Activated naive CD8-positive, alpha-beta T cell treated with anti-CD3 and anti-CD28 coated beads, Interleukin-2, amount 10 ng/mL, durations not matched to agents 7 days and 5 days (primary cell): Measurements from ENCODE around the gene SLC23A1. TPM values are rescaled to one million over a fixed set of nuclear protein-coding genes. Genes with fewer than 3 reads are reported as not detected.

Source experiments
- ATAC-seq: fragments of 150-1000 bp; cut with Tn5 transposase; one replicate; pipeline ENCODE4 v1.10.0; 2021; ENCODE audit warnings: low read depth, moderate library complexity
- POLR2A ChIA-PET: fragments of 350-600 bp; sonication (Branson Sonifier 250); formaldehyde crosslinking; loops from one replicate; lab custom pipeline; 2021; ENCODE audit warnings: antibody characterized with exemption; lab: Charles Lee
- DNase-seq: peaks from one replicate; pipeline ENCODE4 v3.0.0; 2021
- H3K27ac Mint-ChIP-seq: one replicate; pipeline ENCODE4 v1.8.0; 2022; ENCODE audit warnings: mild to moderate bottlenecking, mixed read lengths
- H3K27me3 Mint-ChIP-seq: one replicate; pipeline ENCODE4 v1.8.0; 2022; ENCODE audit warnings: mild to moderate bottlenecking, moderate library complexity, mixed read lengths
- H3K36me3 Mint-ChIP-seq: one replicate; pipeline ENCODE4 v1.8.0; 2021; ENCODE audit warnings: mild to moderate bottlenecking, mixed read lengths
- H3K4me1 Mint-ChIP-seq: one replicate; pipeline ENCODE4 v1.8.0; 2021; ENCODE audit warnings: mixed read lengths
- H3K4me3 Mint-ChIP-seq: one replicate; pipeline ENCODE4 v1.8.0; 2022; ENCODE audit warnings: mild to moderate bottlenecking, moderate library complexity, mixed read lengths
- H3K9me3 Mint-ChIP-seq: one replicate; pipeline ENCODE4 v1.8.0; 2021; ENCODE audit warnings: mixed read lengths
- total RNA-seq, 2 experiments: library from RNA; stranded (reverse); gene quantifications; one replicate each; pipeline ENCODE4 v1.2.3, GENCODE V29; 2021

Gene SLC23A1
- total RNA-seq, 2 experiments from 2014 or later = 1.3 to 1.8 TPM

GRCh38 chr5:139402561-139403158 lies 19.6 kb upstream of the SLC23A1 start:
- H3K36me3 Mint-ChIP-seq = peaks cover 8% of the 10 kb centered on the region

GRCh38 chr5:139401546-139401945 lies 18.4 kb upstream of the SLC23A1 start:
- no peaks in the 10 kb centered on the region for H3K27me3 Mint-ChIP-seq
- H3K27ac Mint-ChIP-seq = no peak overlapping the region
- no peak for ATAC-seq
- no peak overlapping the region for H3K4me3 Mint-ChIP-seq
- DNase-seq = no peak
- H3K9me3 Mint-ChIP-seq = no peaks in the 10 kb centered on the region
- peaks cover 35% of the 10 kb centered on the region for H3K4me1 Mint-ChIP-seq
- H3K36me3 Mint-ChIP-seq = peaks cover 11% of the 10 kb centered on the region
- POLR2A ChIA-PET = interaction anchor here (1.3 to 4.6 kb wide), 2 partner anchors 8 to 11 kb away, joined by 5 to 28 read pairs; partner anchors contain the start of gene MZB1

More at GRCh38 chr5:139402561-139403158, 19.6 kb upstream of the SLC23A1 start:
- ATAC-seq (no peak), DNase-seq (no peak)
- H3K4me3 Mint-ChIP-seq = peak overlapping the region; percentile 96
- POLR2A ChIA-PET = interaction anchor here (1.2 to 4.6 kb wide), 5 partner anchors 10 to 158 kb away, joined by 3 to 28 read pairs (median 4); partner anchors contain the start of genes MZB1 and UBE2D2
- H3K9me3 Mint-ChIP-seq = no peaks in the 10 kb centered on the region
- peak overlapping the region; percentile 100 for H3K27ac Mint-ChIP-seq
- no peaks in the 10 kb centered on the region for H3K27me3 Mint-ChIP-seq
- peaks cover 32% of the 10 kb centered on the region for H3K4me1 Mint-ChIP-seq

- no peak for ATAC-seq
- Mint-ChIP-seq H3K4me1 (peaks cover 43% of the 10 kb centered on the region), H3K4me3 (no peak overlapping the region), H3K27ac (no peak overlapping the region), H3K27me3 (no peaks in the 10 kb centered on the region), H3K36me3 (peaks cover 16% of the 10 kb centered on the region), H3K9me3 (no peaks in the 10 kb centered on the region)
- DNase-seq = no peak
- POLR2A ChIA-PET = interaction anchor here (1.1 to 1.9 kb wide), 2 partner anchors 9 to 16 kb away, joined by 3 to 7 read pairs; partner anchors contain the start of gene MZB1
Observed at GRCh38 chr5:139399501-139400121, 16.5 kb upstream of the SLC23A1 start.

- H3K4me3 Mint-ChIP-seq = no peak overlapping the region
- ATAC-seq (no peak), DNase-seq (no peak)
- peaks cover 16% of the 10 kb centered on the region for H3K36me3 Mint-ChIP-seq
- peaks cover 31% of the 10 kb centered on the region for H3K4me1 Mint-ChIP-seq
- no peaks in the 10 kb centered on the region for H3K9me3 Mint-ChIP-seq
- POLR2A ChIA-PET = interaction anchor here (0.7 kb wide), 1 partner anchor 207 kb away, joined by 3 read pairs; no protein-coding TSS in a partner anchor
- no peak overlapping the region for H3K27ac Mint-ChIP-seq
- no peaks in the 10 kb centered on the region for H3K27me3 Mint-ChIP-seq
Observed at GRCh38 chr5:139397921-139398320, 14.8 kb upstream of the SLC23A1 start.

- peaks cover 17% of the 10 kb centered on the region for H3K36me3 Mint-ChIP-seq
- no peak overlapping the region for H3K4me3 Mint-ChIP-seq
- no peak overlapping the region for H3K27ac Mint-ChIP-seq
- no peak for DNase-seq
- POLR2A ChIA-PET = interaction anchor here (0.8 to 1.2 kb wide), 3 partner anchors 15 to 97 kb away, joined by 3 read pairs; partner anchors contain the start of gene STING1
- H3K9me3 Mint-ChIP-seq = no peaks in the 10 kb centered on the region
- no peaks in the 10 kb centered on the region for H3K27me3 Mint-ChIP-seq
- ATAC-seq = no peak
- H3K4me1 Mint-ChIP-seq = peaks cover 27% of the 10 kb centered on the region
Observed at GRCh38 chr5:139396691-139397090, 13.6 kb upstream of the SLC23A1 start.

GRCh38 chr5:139395844-139396640 lies 12.9 kb upstream of the SLC23A1 start:
- POLR2A ChIA-PET = interaction anchor here (0.8 to 1.2 kb wide), 5 partner anchors 8 to 96 kb away, joined by 3 to 4 read pairs (median 3); partner anchors contain the start of genes SPATA24 and STING1
- H3K27me3 Mint-ChIP-seq = no peaks in the 10 kb centered on the region
- DNase-seq (no peak), ATAC-seq (no peak)
- H3K9me3 Mint-ChIP-seq = no peaks in the 10 kb centered on the region
- H3K27ac Mint-ChIP-seq = no peak overlapping the region
- H3K36me3 Mint-ChIP-seq = peaks cover 15% of the 10 kb centered on the region
- peaks cover 33% of the 10 kb centered on the region for H3K4me1 Mint-ChIP-seq
- no peak overlapping the region for H3K4me3 Mint-ChIP-seq

- peaks cover 15% of the 10 kb centered on the region for H3K36me3 Mint-ChIP-seq
- DNase-seq (no peak), ATAC-seq (no peak)
- no peaks in the 10 kb centered on the region for H3K9me3 Mint-ChIP-seq
- POLR2A ChIA-PET = interaction anchor here (0.5 to 2.3 kb wide), 4 partner anchors 9 to 101 kb away, joined by 3 to 6 read pairs (median 4); partner anchors contain the start of genes MATR3 and SPATA24
- H3K4me1 Mint-ChIP-seq = peaks cover 45% of the 10 kb centered on the region
- H3K27ac Mint-ChIP-seq = peak within 1 kb of the TSS; percentile 95
- H3K27me3 Mint-ChIP-seq = no peaks in the 10 kb centered on the region
- H3K4me3 Mint-ChIP-seq = peak within 1 kb of the TSS; percentile 96
Observed at GRCh38 chr5:139394654-139395566, 11.8 kb upstream of the SLC23A1 start, which contains the start of gene PROB1. Gene PROB1, minus strand, starts transcription at chr5:139395104. Its CDS starts 23 bp downstream, at chr5:139395081.

DNA sequence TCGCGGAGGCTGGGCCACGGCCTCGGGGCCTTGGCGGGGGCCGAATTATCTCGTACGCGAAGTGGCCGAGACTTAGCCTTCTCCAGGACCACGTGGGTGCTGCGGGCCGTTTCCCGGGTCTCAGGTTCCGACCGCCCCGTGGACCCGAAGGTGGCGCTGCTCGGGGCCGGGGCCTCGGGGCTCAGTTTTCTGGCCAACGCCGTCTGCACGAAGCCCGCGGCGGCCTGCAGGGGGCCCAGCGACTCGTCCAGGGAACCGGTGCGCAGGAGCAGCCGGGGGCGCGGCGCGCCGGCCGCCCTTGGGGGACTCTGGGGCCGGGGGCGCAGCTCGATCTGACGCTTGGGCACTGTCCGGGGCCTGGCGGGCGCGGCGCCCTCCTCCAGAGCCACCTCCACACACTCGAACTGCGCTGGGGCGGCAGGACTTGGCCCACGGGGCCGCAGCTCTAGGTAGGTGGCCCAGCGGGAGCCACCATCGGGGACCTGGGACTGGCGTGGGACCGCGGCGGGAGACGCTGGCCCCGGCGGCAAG lies 11.1 kb upstream of the SLC23A1 start:
- H3K27ac Mint-ChIP-seq = peak overlapping the region; percentile 95
- no peaks in the 10 kb centered on the region for H3K27me3 Mint-ChIP-seq
- H3K4me1 Mint-ChIP-seq = peaks cover 46% of the 10 kb centered on the region
- no peaks in the 10 kb centered on the region for H3K9me3 Mint-ChIP-seq
- DNase-seq (peak; percentile 84), ATAC-seq (peak; percentile 6)
- peak overlapping the region; percentile 96 for H3K4me3 Mint-ChIP-seq
- POLR2A ChIA-PET = interaction anchor here (0.5 to 9.1 kb wide), 4 partner anchors 10 to 101 kb away, joined by 3 to 105 read pairs (median 5); partner anchors contain the start of genes MATR3, PAIP2 and SPATA24
- H3K36me3 Mint-ChIP-seq = peaks cover 18% of the 10 kb centered on the region

GRCh38 chr5:139393497-139394122 lies 10.5 kb upstream of the SLC23A1 start:
- H3K4me1 Mint-ChIP-seq = peaks cover 49% of the 10 kb centered on the region
- POLR2A ChIA-PET = interaction anchor here (0.9 to 9.1 kb wide), 6 partner anchors 9 to 100 kb away, joined by 3 to 105 read pairs (median 6); partner anchors contain the start of genes MATR3, PAIP2 and SPATA24
- no peaks in the 10 kb centered on the region for H3K9me3 Mint-ChIP-seq
- no peaks in the 10 kb centered on the region for H3K27me3 Mint-ChIP-seq
- no peak for ATAC-seq
- DNase-seq = no peak
- H3K36me3 Mint-ChIP-seq = peaks cover 17% of the 10 kb centered on the region
- peak overlapping the region; percentile 95 for H3K27ac Mint-ChIP-seq
- H3K4me3 Mint-ChIP-seq = peak overlapping the region; percentile 96

DNA sequence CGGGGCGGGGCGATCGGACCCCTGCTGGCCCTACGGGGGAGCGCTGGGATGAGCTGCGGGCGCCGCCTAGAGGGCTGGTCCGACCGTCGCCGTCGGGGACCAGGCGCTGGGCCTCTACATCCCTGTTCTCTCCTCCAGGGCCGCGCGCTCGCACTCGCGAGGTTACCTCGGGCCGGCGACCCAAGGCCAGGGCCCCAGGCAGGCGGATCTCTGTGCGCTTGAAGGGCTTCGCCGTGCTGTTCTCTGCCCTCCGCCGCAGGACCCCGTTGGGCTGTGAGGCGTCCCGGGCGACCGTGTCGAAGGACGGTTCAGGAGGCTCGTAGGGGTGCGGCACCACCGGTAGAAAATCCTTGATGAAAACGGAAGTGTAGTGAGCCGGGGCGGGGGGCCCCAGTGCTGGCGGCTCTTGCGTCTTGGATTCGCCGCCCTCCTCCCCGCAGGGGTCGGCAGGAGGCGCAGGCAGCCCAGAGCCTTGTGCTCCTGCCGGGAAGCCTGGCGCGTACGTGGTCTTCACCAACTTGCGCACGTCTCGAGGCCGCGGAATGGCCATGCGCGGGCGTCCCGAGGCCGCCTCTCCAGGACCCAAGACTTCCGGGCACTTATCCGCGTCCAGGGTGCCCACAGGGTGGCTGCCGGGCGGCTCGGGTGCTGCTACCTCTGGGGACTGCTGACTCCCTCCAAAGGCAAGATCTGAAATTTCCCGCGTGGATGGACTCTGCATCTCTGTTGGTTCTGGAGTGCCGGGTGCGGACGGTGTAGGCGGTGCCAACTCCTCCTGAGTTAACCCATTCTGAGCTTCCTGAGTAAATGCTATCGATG lies 9.8 kb upstream of the SLC23A1 start:
- Mint-ChIP-seq H3K27me3 (no peaks in the 10 kb centered on the region), H3K4me3 (peak overlapping the region; percentile 96), H3K9me3 (no peaks in the 10 kb centered on the region), H3K36me3 (peaks cover 15% of the 10 kb centered on the region), H3K27ac (peak overlapping the region; percentile 95), H3K4me1 (peaks cover 52% of the 10 kb centered on the region)
- peak; percentile 67 for ATAC-seq
- peak; percentile 94 for DNase-seq
- POLR2A ChIA-PET = interaction anchor here (0.6 to 9.1 kb wide), 7 partner anchors 9 to 168 kb away, joined by 3 to 105 read pairs (median 6); partner anchors contain the start of genes MATR3, PAIP2, SPATA24 and UBE2D2

DNA sequence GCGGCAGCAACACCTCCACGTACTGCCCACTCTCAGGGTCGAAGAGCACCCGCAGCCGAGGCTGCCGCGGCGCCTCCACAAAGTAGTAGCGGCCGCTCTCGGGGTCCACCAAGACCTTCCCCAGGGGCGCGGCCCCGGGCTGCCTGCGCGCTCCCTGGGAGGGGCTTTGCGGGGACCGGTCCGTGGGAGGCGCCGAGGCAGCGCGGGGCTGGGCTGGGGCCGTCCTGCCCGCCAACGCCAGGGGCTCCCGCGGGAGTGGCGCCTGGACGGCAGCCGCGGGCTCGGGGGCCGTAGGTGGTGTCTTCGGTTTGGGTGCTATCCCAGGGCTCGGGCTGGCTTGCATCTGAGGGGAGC lies 9.2 kb upstream of the SLC23A1 start:
- DNase-seq = no peak
- H3K4me1 Mint-ChIP-seq = peaks cover 54% of the 10 kb centered on the region
- POLR2A ChIA-PET = interaction anchor here (0.6 to 9.1 kb wide), 10 partner anchors 10 to 169 kb away, joined by 3 to 105 read pairs (median 6); partner anchors contain the start of genes MATR3, PAIP2, SMIM33 and SPATA24
- H3K27ac Mint-ChIP-seq = peak overlapping the region; percentile 100
- H3K9me3 Mint-ChIP-seq = no peaks in the 10 kb centered on the region
- no peaks in the 10 kb centered on the region for H3K27me3 Mint-ChIP-seq
- peak; percentile 22 for ATAC-seq
- peaks cover 13% of the 10 kb centered on the region for H3K36me3 Mint-ChIP-seq
- H3K4me3 Mint-ChIP-seq = peak overlapping the region; percentile 99
